Ishikawa (cell line): ENCODE results near the gene ENOX1.

Source experiments
- CEBPB ChIP-seq: IDR thresholded peaks from 2 replicates; pipeline ENCODE4 v1.6.1; 2012
- CREB1 ChIP-seq: IDR thresholded peaks from 2 replicates; pipeline ENCODE4 v1.6.1; 2012; ENCODE audit warnings: low read depth
- EGR1 ChIP-seq: IDR thresholded peaks from 2 replicates; pipeline ENCODE4 v1.6.1; 2012
- EP300 ChIP-seq: IDR thresholded peaks from 2 replicates; pipeline ENCODE4 v1.6.1; 2012; ENCODE audit warnings: borderline replicate concordance
- FOXM1 ChIP-seq: IDR thresholded peaks from 2 replicates; pipeline ENCODE4 v1.6.1; 2012; ENCODE audit warnings: low read depth, borderline replicate concordance
- MAX ChIP-seq: IDR thresholded peaks from 2 replicates; pipeline ENCODE4 v1.6.1; 2012
- NFIC ChIP-seq: IDR thresholded peaks from 2 replicates; pipeline ENCODE4 v1.6.1; 2012
- RAD21 ChIP-seq: IDR thresholded peaks from 2 replicates; pipeline ENCODE4 v1.6.1; 2012; ENCODE audit warnings: low read depth
- REST ChIP-seq: IDR thresholded peaks from 2 replicates; pipeline ENCODE4 v1.6.1; 2012; ENCODE audit warnings: low read depth, mild to moderate bottlenecking
- TAF1 ChIP-seq: IDR thresholded peaks from 2 replicates; pipeline ENCODE4 v1.6.1; 2012; ENCODE audit warnings: low read depth, mild to moderate bottlenecking
- TCF12 ChIP-seq: IDR thresholded peaks from 2 replicates; pipeline ENCODE4 v1.6.1; 2012; ENCODE audit warnings: low read depth
- TEAD4 ChIP-seq: IDR thresholded peaks from 2 replicates; pipeline ENCODE4 v1.6.1; 2012
- USF1 ChIP-seq: IDR thresholded peaks from 2 replicates; pipeline ENCODE4 v1.6.1; 2012
- YY1 ChIP-seq: IDR thresholded peaks from 2 replicates; pipeline ENCODE4 v1.6.1; 2012; ENCODE audit warnings: low read depth
- ZBTB7A ChIP-seq: IDR thresholded peaks from 2 replicates; pipeline ENCODE4 v1.6.1; 2012; ENCODE audit warnings: low read depth

ENOX1 gene

GRCh38 chr13:43428545-43429296, 358.1 kb downstream of the ENOX1 start:
- TF ChIP-seq TCF12 (no peak), EGR1 (no peak), CEBPB (no peak), FOXM1 (no peak), NFIC (no peak), CREB1 (no peak), MAX (no peak), USF1 (no peak), ZBTB7A (no peak), TEAD4 (no peak), YY1 (no peak), REST (no peak), EP300 (no peak), TAF1 (no peak), RAD21 (no peak)

GRCh38 chr13:43426355-43426754, 360.4 kb downstream of the ENOX1 start:
- no peak for TF ChIP-seq EGR1
- no peak for TF ChIP-seq TCF12
- TF ChIP-seq NFIC = no peak
- no peak for TF ChIP-seq FOXM1
- TF ChIP-seq TEAD4 = no peak
- no peak for TF ChIP-seq CEBPB
- TF ChIP-seq REST = no peak
- no peak for TF ChIP-seq USF1
- TF ChIP-seq TAF1 = no peak

GRCh38 chr13:43425234-43425633, 361.5 kb downstream of the ENOX1 start:
- TF ChIP-seq TEAD4 = no peak
- TF ChIP-seq TAF1 = no peak
- no peak for TF ChIP-seq TCF12
- TF ChIP-seq ZBTB7A = no peak
- no peak for TF ChIP-seq NFIC

GRCh38 chr13:43424412-43424811, 362.4 kb downstream of the ENOX1 start:
- TF ChIP-seq TAF1 = no peak
- no peak for TF ChIP-seq CEBPB
- TF ChIP-seq ZBTB7A = no peak
- TF ChIP-seq YY1 = no peak
- TF ChIP-seq NFIC = no peak
- no peak for TF ChIP-seq MAX
- no peak for TF ChIP-seq FOXM1

- TF ChIP-seq CREB1 (no peak), EP300 (no peak), TAF1 (no peak)
These were observed 364.7 kb downstream of the ENOX1 start for GRCh38 chr13:43422116-43422515.

- no peak for TF ChIP-seq YY1
- TF ChIP-seq USF1 = no peak
- TF ChIP-seq REST = no peak
- TF ChIP-seq CEBPB = no peak
- no peak for TF ChIP-seq EP300
- TF ChIP-seq CREB1 = no peak
- no peak for TF ChIP-seq EGR1
- TF ChIP-seq ZBTB7A = no peak
- TF ChIP-seq MAX = no peak
- no peak for TF ChIP-seq FOXM1
- TF ChIP-seq TEAD4 = no peak
- TF ChIP-seq NFIC = no peak
- TF ChIP-seq TAF1 = no peak
- no peak for TF ChIP-seq RAD21
- TF ChIP-seq TCF12 = no peak
These were observed 372.7 kb downstream of the ENOX1 start for GRCh38 chr13:43414111-43414510.
